SU-DHL-6 (cell line): ENCODE results near the gene OSGIN1.

Experiments used
- H2AFZ ChIP-seq: fragments of 200-600 bp; sonication (generic); 2 replicates; pipeline ENCODE4 v1.6.1; 2014; ENCODE audit warnings: low read depth, mild to moderate bottlenecking, moderate library complexity, mixed read lengths, antibody characterized with exemption, low read length; ENCODE audit not compliant: severe bottlenecking
- H3F3A ChIP-seq: fragments of 200-600 bp; shearing (Covaris generic); 2 replicates; pipeline ENCODE4 v1.6.0; 2016; ENCODE audit warnings: antibody characterized with exemption, mild to moderate bottlenecking; ENCODE audit not compliant: insufficient read depth
- H3K27ac ChIP-seq: fragments of 200-600 bp; sonication (generic); 2 replicates; pipeline ENCODE4 v1.5.1; 2016; ENCODE audit warnings: low read depth, mild to moderate bottlenecking, low read length, moderate library complexity, mixed read lengths
- H3K27me3 ChIP-seq: fragments of 200-600 bp; sonication (generic), shearing (Covaris generic); 2 replicates; pipeline ENCODE4 v1.6.0; 2014; ENCODE audit warnings: mild to moderate bottlenecking, low read length
- H3K36me3 ChIP-seq: fragments of 200-600 bp; sonication (generic); 2 replicates; pipeline ENCODE4 v1.6.1; 2014; ENCODE audit warnings: mild to moderate bottlenecking, low read length, mixed read lengths
- H3K4me2 ChIP-seq: fragments of 300-600, 200-600 bp; shearing (Covaris generic), sonication (generic); 2 replicates; pipeline ENCODE4 v1.6.0; 2014; ENCODE audit warnings: low read length, low read depth, mild to moderate bottlenecking; ENCODE audit not compliant: poor library complexity, severe bottlenecking
- H3K4me3 ChIP-seq: fragments of 200-600 bp; sonication (generic); 2 replicates; pipeline ENCODE4 v1.5.1; 2014; ENCODE audit warnings: antibody characterized with exemption, low read length, mild to moderate bottlenecking, mixed read lengths; ENCODE audit not compliant: insufficient read depth, poor library complexity, severe bottlenecking
- H3K79me2 ChIP-seq: fragments of 200-600 bp; sonication (generic); 2 replicates; pipeline ENCODE4 v1.6.1; 2014; ENCODE audit warnings: mild to moderate bottlenecking, low read length, moderate library complexity; ENCODE audit not compliant: insufficient read depth
- H3K9ac ChIP-seq: fragments of 200-600 bp; sonication (generic); 2 replicates; pipeline ENCODE4 v1.7.0; 2014; ENCODE audit warnings: mild to moderate bottlenecking, low read length
- H3K9me2 ChIP-seq: fragments of 200-600 bp; sonication (generic); replicated peaks from 2 replicates; pipeline ENCODE4 v1.6.1; 2014; ENCODE audit warnings: low read length; ENCODE audit not compliant: insufficient read depth
- H3K9me3 ChIP-seq: fragments of 200-600 bp; sonication (generic); 2 replicates; pipeline ENCODE4 v1.6.1; 2014; ENCODE audit warnings: low read length, mixed read lengths; ENCODE audit not compliant: insufficient read depth
- H4K20me1 ChIP-seq: fragments of 200-600 bp; sonication (generic); 2 replicates; pipeline ENCODE4 v1.6.1; 2014; ENCODE audit warnings: low read depth, mild to moderate bottlenecking, antibody characterized with exemption, low read length, moderate library complexity, mixed read lengths
- CTCF ChIP-seq: fragments of 200-600 bp; sonication (generic); IDR thresholded peaks from one replicate; pipeline ENCODE4 v1.5.1; 2017; ENCODE audit warnings: antibody characterized with exemption, mild to moderate bottlenecking, low read length, moderate library complexity; ENCODE audit not compliant: insufficient read depth, poor library complexity, severe bottlenecking
- EZH2phosphoT487 ChIP-seq: fragments of 200-600 bp; sonication (generic), shearing (Covaris generic); conservative IDR thresholded peaks from 2 replicates; pipeline ENCODE4 v1.6.1; 2018; ENCODE audit warnings: mild to moderate bottlenecking, antibody characterized with exemption, low read length, moderate library complexity, mixed read lengths

Gene OSGIN1

GRCh38 chr16:83965444-83966152, 12.6 kb downstream of the OSGIN1 start:
- H4K20me1 ChIP-seq = no peaks in the 10 kb centered on the region
- H3K9ac ChIP-seq = no peak overlapping the region
- no peak overlapping the region for H3K27ac ChIP-seq
- no peaks in the 10 kb centered on the region for H3K9me3 ChIP-seq
- H3F3A ChIP-seq = no peaks in the 10 kb centered on the region
- H3K79me2 ChIP-seq = no peaks in the 10 kb centered on the region
- no peaks in the 10 kb centered on the region for H3K27me3 ChIP-seq
- no peak for TF ChIP-seq CTCF
- no peak for TF ChIP-seq EZH2phosphoT487
- no peaks in the 10 kb centered on the region for H3K9me2 ChIP-seq
- no peaks in the 10 kb centered on the region for H3K36me3 ChIP-seq
- no peak overlapping the region for H3K4me3 ChIP-seq
- no peak overlapping the region for H2AFZ ChIP-seq
- no peak overlapping the region for H3K4me2 ChIP-seq

DNA sequence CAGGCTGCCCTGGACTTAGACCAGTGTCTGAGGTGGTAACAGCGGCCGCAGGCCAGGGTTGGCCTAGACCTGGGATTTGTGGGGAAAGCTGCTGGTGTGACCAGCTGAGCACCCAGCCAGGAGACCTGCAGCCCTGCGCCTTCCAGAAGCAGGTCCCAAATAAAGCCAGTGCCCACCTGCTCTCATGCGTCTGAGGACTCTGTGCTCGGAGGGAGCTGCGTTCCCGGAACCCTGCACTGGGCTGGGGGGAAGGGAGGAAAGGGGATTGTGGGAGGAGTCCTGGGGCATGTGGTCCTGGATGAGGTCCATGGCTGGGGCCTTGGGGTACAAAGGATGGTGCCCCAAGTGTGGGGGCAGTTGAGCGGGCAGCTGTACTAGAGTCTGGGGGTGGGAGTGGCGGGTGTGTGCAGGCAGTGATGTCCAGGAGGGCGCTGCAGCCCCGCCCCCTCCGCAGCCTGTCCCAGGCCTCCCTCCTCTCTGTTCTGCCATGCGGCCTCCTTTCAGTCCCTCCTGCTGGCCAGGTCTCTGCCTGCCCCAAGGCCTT, 13.2 kb downstream of the OSGIN1 start:
- no peak overlapping the region for H2AFZ ChIP-seq
- no peaks in the 10 kb centered on the region for H3F3A ChIP-seq
- H3K4me3 ChIP-seq = no peak overlapping the region
- no peak for TF ChIP-seq EZH2phosphoT487
- TF ChIP-seq CTCF = no peak
- H3K27ac ChIP-seq = no peak overlapping the region
- no peaks in the 10 kb centered on the region for H4K20me1 ChIP-seq
- H3K27me3 ChIP-seq = no peaks in the 10 kb centered on the region
- no peaks in the 10 kb centered on the region for H3K9me3 ChIP-seq
- H3K4me2 ChIP-seq = no peak overlapping the region
- H3K9me2 ChIP-seq = no peaks in the 10 kb centered on the region
- H3K9ac ChIP-seq = no peak overlapping the region
- H3K79me2 ChIP-seq = no peaks in the 10 kb centered on the region
- no peaks in the 10 kb centered on the region for H3K36me3 ChIP-seq

DNA sequence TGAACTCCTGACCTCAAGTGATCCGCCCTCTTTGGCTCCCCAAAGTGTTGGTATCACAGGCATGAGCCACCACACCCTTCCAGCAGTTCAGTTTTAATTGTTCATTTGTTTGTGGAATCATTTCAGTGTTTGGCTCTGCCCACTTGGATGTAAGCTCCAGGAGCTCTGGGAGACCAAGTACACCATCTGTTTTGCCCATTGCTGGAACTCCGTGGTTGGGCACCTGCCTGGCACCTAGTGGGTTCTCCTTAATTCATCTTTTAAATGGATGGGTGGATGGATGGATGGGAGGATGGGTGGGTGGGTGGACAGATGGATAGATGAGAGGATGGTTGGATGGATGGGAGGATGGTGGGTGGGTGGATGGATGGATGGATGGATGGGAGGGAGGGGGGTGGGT, 14.1 kb downstream of the OSGIN1 start:
- Histone ChIP-seq H4K20me1 (no peaks in the 10 kb centered on the region), H3K9me3 (no peaks in the 10 kb centered on the region), H3K79me2 (no peaks in the 10 kb centered on the region), H3K9ac (no peak overlapping the region), H3K27ac (no peak overlapping the region), H2AFZ (no peak overlapping the region), H3F3A (no peaks in the 10 kb centered on the region), H3K4me3 (no peak overlapping the region), H3K27me3 (no peaks in the 10 kb centered on the region), H3K4me2 (no peak overlapping the region), H3K36me3 (no peaks in the 10 kb centered on the region), H3K9me2 (no peaks in the 10 kb centered on the region)
- TF ChIP-seq CTCF (no peak), EZH2phosphoT487 (no peak)
